SK-N-MC (cell line): ENCODE results near the gene PWWP2B.

Experiments used
- EZH2 ChIP-seq: fragments of 200-600 bp; sonication (generic); IDR thresholded peaks from one replicate; pipeline ENCODE4 v1.6.1; 2017; ENCODE audit warnings: antibody characterized with exemption
- POLR2AphosphoS5 ChIP-seq: IDR thresholded peaks from 2 replicates; pipeline ENCODE4 v1.6.1; 2012; ENCODE audit warnings: mild to moderate bottlenecking, low read depth, low read length, borderline replicate concordance

DNA sequence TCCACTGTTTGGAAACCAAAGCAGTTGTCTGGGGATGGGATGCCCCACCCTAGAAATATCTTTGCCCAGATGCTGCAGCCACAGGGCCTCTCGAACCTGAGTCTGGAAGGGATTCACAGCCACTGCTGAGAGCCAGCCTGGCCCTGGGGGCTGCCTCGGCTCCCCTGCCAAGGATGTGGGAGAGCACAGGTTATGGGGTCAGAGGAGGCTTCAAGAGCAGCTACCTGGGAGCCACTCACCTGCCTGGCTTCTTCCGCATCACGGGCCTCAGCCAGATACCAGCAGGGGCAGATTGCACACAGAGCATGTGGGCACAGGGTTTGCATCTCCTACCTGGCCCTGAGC is 5.4 kb upstream of the PWWP2B start:
- TF ChIP-seq POLR2AphosphoS5: no peak
- TF ChIP-seq EZH2: no peak
